Measurements from ENCODE around the gene SIDT1.

SIDT1 gene

GRCh38 chr3:113638910-113639309, 106.6 kb downstream of the SIDT1 start:
- FAIRE-seq, result no peak

- FAIRE-seq, result no peak
Observed at GRCh38 chr3:113643583-113643982, 111.2 kb downstream of the SIDT1 start.

- no peak for FAIRE-seq
Observed at GRCh38 chr3:113648524-113648923, 116.2 kb downstream of the SIDT1 start.

GRCh38 chr3:113649174-113649845, 117.0 kb downstream of the SIDT1 start:
- FAIRE-seq, result no peak

GRCh38 chr3:113654310-113654709, 122.0 kb downstream of the SIDT1 start:
- FAIRE-seq, result no peak

- FAIRE-seq, result no peak
Observed at GRCh38 chr3:113654851-113655250, 122.5 kb downstream of the SIDT1 start.

- no peak for FAIRE-seq
Observed at GRCh38 chr3:113658107-113658506, 125.8 kb downstream of the SIDT1 start.

GRCh38 chr3:113659101-113659541, 126.8 kb downstream of the SIDT1 start:
- peak; percentile 51 for FAIRE-seq

- no peak for FAIRE-seq
Observed at GRCh38 chr3:113659996-113660395, 127.6 kb downstream of the SIDT1 start.

- no peak for FAIRE-seq
Observed at GRCh38 chr3:113660458-113660857, 128.1 kb downstream of the SIDT1 start.

- FAIRE-seq, result no peak
Observed at GRCh38 chr3:113660896-113661295, 128.5 kb downstream of the SIDT1 start.

- FAIRE-seq, result no peak
Observed at GRCh38 chr3:113662824-113663223, 130.5 kb downstream of the SIDT1 start.

- peak; percentile 98 for FAIRE-seq
Observed at GRCh38 chr3:113663324-113663750, 131.0 kb downstream of the SIDT1 start.

- FAIRE-seq, result peak; percentile 33
Observed at GRCh38 chr3:113663761-113664160, 131.4 kb downstream of the SIDT1 start.

GRCh38 chr3:113664523-113665094, 132.3 kb downstream of the SIDT1 start:
- FAIRE-seq, result no peak

GRCh38 chr3:113668015-113668414, 135.7 kb downstream of the SIDT1 start:
- no peak for FAIRE-seq

- FAIRE-seq, result no peak
Observed at GRCh38 chr3:113673593-113673992, 141.2 kb downstream of the SIDT1 start.

GRCh38 chr3:113676261-113676660, 143.9 kb downstream of the SIDT1 start:
- FAIRE-seq, result no peak

- no peak for FAIRE-seq
Observed at GRCh38 chr3:113677737-113678136, 145.4 kb downstream of the SIDT1 start.

- FAIRE-seq, result no peak
Observed at GRCh38 chr3:113678773-113679172, 146.4 kb downstream of the SIDT1 start.
